Stimulated activated CD4-positive, alpha-beta T cell treated with anti-CD3 and anti-CD28 coated beads, TNF-alpha, amount 100 ng/mL, for 4 hours (primary cell): ENCODE results near the gene CTTNBP2NL.

Source experiments
- DNase-seq, 3 experiments: peaks; one replicate each; pipeline ENCODE4 v3.0.0-alpha.2; 2020; ENCODE audit warnings: low read depth in 3 of 3

CTTNBP2NL gene

GRCh38 chr1:112395821-112396652 lies at the start of gene CTTNBP2NL:
Gene CTTNBP2NL (plus strand): TSS chr1:112396214. CDS start chr1:112416166, 19,952 bp downstream.
- DNase-seq: peak; percentile 59 to 70 (median 63)

GRCh38 chr1:112346801-112347350 lies 49.1 kb upstream of the CTTNBP2NL start:
- no peak for DNase-seq

GRCh38 chr1:112356765-112357164 lies 39.2 kb upstream of the CTTNBP2NL start:
- DNase-seq: no peak

- no peak for DNase-seq
These were observed 38.5 kb upstream of the CTTNBP2NL start for GRCh38 chr1:112357467-112357866.

- DNase-seq: no peak
These were observed 37.8 kb upstream of the CTTNBP2NL start for GRCh38 chr1:112358061-112358770.

- DNase-seq: peak in 1 of 3 experiments; percentile 21
These were observed 37.1 kb upstream of the CTTNBP2NL start for GRCh38 chr1:112358798-112359408.

- DNase-seq: no peak
These were observed 35.9 kb upstream of the CTTNBP2NL start for GRCh38 chr1:112359961-112360767.

- DNase-seq: no peak
These were observed 32.4 kb upstream of the CTTNBP2NL start for GRCh38 chr1:112363636-112364035.

GRCh38 chr1:112368198-112368597 lies 27.8 kb upstream of the CTTNBP2NL start:
- DNase-seq: no peak

- peak; percentile 61 to 77 (median 71) for DNase-seq
These were observed 26.4 kb upstream of the CTTNBP2NL start for GRCh38 chr1:112369392-112370285.

GRCh38 chr1:112370996-112371395 lies 25.0 kb upstream of the CTTNBP2NL start:
- DNase-seq: no peak

GRCh38 chr1:112371775-112372174 lies 24.2 kb upstream of the CTTNBP2NL start:
- no peak for DNase-seq

GRCh38 chr1:112373806-112374205 lies 22.2 kb upstream of the CTTNBP2NL start:
- no peak for DNase-seq

GRCh38 chr1:112375701-112376100 lies 20.3 kb upstream of the CTTNBP2NL start:
- no peak for DNase-seq

- no peak for DNase-seq
These were observed 15.7 kb upstream of the CTTNBP2NL start for GRCh38 chr1:112380356-112380755.

- no peak for DNase-seq
These were observed 14.5 kb upstream of the CTTNBP2NL start for GRCh38 chr1:112381324-112382076.

- DNase-seq: no peak
These were observed 12.1 kb upstream of the CTTNBP2NL start for GRCh38 chr1:112383759-112384370.

GRCh38 chr1:112386024-112386723 lies 9.8 kb upstream of the CTTNBP2NL start:
- DNase-seq: no peak
